ENCODE data around the gene COA7. TPM values are rescaled to one million over a fixed set of nuclear protein-coding genes. Genes with fewer than 3 reads are reported as not detected.

Gene COA7
- total and polyA plus RNA-seq, 2 of the 8 experiments (the other 6 are each of a cell fraction or from before 2014, with no cell fraction given) = 23.2 to 61.8 TPM

- no peak overlapping the region for H3K4me3 ChIP-seq (ENCODE audit: extremely low read depth in 1 of 4, insufficient read depth in 2 of 4, low read depth in 3 of 4, low read length in 4 of 4)
- no peak overlapping the region for H2BK120ac ChIP-seq (replicated peaks; ENCODE audit: low read depth, low read length)
- DNase-seq (ENCODE audit: low read depth in 1 of 2, low spot score in 2 of 2) (no peak), FAIRE-seq (no peak)
- H3K9me3 ChIP-seq (ENCODE audit: insufficient read depth in 2 of 2, low read depth in 1 of 2, low read length in 1 of 2) = no peaks in the 10 kb centered on the region
- H3K23me2 ChIP-seq (ENCODE audit: low read depth, low read length) = no peaks in the 10 kb centered on the region
- no peak overlapping the region for H3K9ac ChIP-seq (replicated peaks in 1 of 4; ENCODE audit: extremely low read depth in 1 of 4, low read depth in 3 of 4, low read length in 3 of 4)
- H3K36me3 ChIP-seq (ENCODE audit: control insufficient read depth in 2 of 4, insufficient read depth in 4 of 4, low read length in 3 of 4) = peaks cover 10 to 59% (median 30%) of the 10 kb centered on the region in 4 experiments; a peak in 7 of 8 replicates
- H3K4me2 ChIP-seq (ENCODE audit: insufficient read depth in 1 of 2, low read depth in 2 of 2, low read length in 2 of 2) = no peak overlapping the region
- no peak overlapping the region for H2BK5ac ChIP-seq (ENCODE audit: low read depth, low read length)
- ChIA-PET POLR2A (ENCODE audit: partially characterized antibody) (interaction anchor here (1.1 to 1.4 kb wide), 2 partner anchors 11 to 288 kb away, joined by 3 read pairs; no protein-coding TSS in a partner anchor), CTCF (ENCODE audit: partially characterized antibody) (interaction anchor here (0.6 kb wide), 4 partner anchors 36 to 603 kb away, joined by 3 read pairs; no protein-coding TSS in a partner anchor)
- peaks cover 14% of the 10 kb centered on the region; the same call in 1 of the 2 replicates for H3K79me1 ChIP-seq (ENCODE audit: low read depth, low read length)
- peaks cover 11 to 44% of the 10 kb centered on the region in 2 experiments for H3K79me2 ChIP-seq (ENCODE audit: control insufficient read depth in 1 of 2, insufficient read depth in 2 of 2, low read length in 2 of 2)
- no peak overlapping the region for H4K8ac ChIP-seq (ENCODE audit: extremely low read depth, insufficient read depth, low read length)
- no peak overlapping the region for H3K23ac ChIP-seq (ENCODE audit: insufficient read length)
- no peak overlapping the region for H2AFZ ChIP-seq (ENCODE audit: low read length)
- H4K20me1 ChIP-seq (replicated peaks in 1 of 2; ENCODE audit: control insufficient read depth in 1 of 2, insufficient read depth in 2 of 2, low read length in 2 of 2) = peaks cover 5 to 15% of the 10 kb centered on the region in 2 experiments
- no peak overlapping the region for H3K56ac ChIP-seq (replicated peaks; ENCODE audit: insufficient read length, low read depth, low read length)
- no peak overlapping the region for H2BK12ac ChIP-seq (ENCODE audit: low read depth, low read length)
- H3K27me3 ChIP-seq (replicated peaks in 1 of 4; ENCODE audit: control insufficient read depth in 3 of 4, extremely low read depth in 1 of 4, insufficient read depth in 3 of 4, low read length in 3 of 4) = no peaks in the 10 kb centered on the region
- no peak overlapping the region for H3K14ac ChIP-seq (ENCODE audit: insufficient read length)
- no peak overlapping the region for H2BK20ac ChIP-seq (ENCODE audit: low read length)
- no peak overlapping the region for H2BK15ac ChIP-seq (ENCODE audit: low read length)
- no peak overlapping the region for H4K91ac ChIP-seq (replicated peaks; ENCODE audit: insufficient read length, low read length)
- no peak overlapping the region for H3K4ac ChIP-seq (replicated peaks; ENCODE audit: insufficient read length, low read depth, low read length)
- no peak overlapping the region for H3K27ac ChIP-seq (ENCODE audit: low read depth, low read length)
- WGBS, 2 experiments (ENCODE audit: extremely low coverage in 1 of 2, insufficient coverage in 1 of 2, insufficient read length in 1 of 2, insufficient replicate concordance in 2 of 2, low coverage in 1 of 2, low lambda C conversion rate in 2 of 2, missing lambda C conversion rate in 1 of 2) = 100% methylated on average over 3 of the region's 3 CpGs; no CpG with 5 or more reads in 1 of the 2 experiments
- no peak overlapping the region for H2AK5ac ChIP-seq (ENCODE audit: low read depth, low read length)
- H4K5ac ChIP-seq (ENCODE audit: insufficient read length, low read depth, low read length) = no peak overlapping the region
- no peak overlapping the region for H3K18ac ChIP-seq (ENCODE audit: extremely low read depth, low read length)
- H3K4me1 ChIP-seq (replicated peaks in 1 of 4; ENCODE audit: control insufficient read depth in 3 of 4, insufficient read depth in 4 of 4, low read length in 3 of 4) = peaks cover 0 to 3% (median 0%) of the 10 kb centered on the region in 4 experiments; a peak in 1 of 7 replicates
- TF ChIP-seq BACH1 (IDR thresholded peaks at IDR 0.05; ENCODE audit: low read length) (no peak), HDAC2 (IDR thresholded peaks at IDR 0.05; ENCODE audit: borderline replicate concordance in 1 of 2, low read depth in 2 of 2, low read length in 2 of 2) (no peak)
Observed at GRCh38 chr1:52691821-52692220, 6.3 kb downstream of the COA7 start.
